ENCODE data around the gene MORC4.

DNA sequence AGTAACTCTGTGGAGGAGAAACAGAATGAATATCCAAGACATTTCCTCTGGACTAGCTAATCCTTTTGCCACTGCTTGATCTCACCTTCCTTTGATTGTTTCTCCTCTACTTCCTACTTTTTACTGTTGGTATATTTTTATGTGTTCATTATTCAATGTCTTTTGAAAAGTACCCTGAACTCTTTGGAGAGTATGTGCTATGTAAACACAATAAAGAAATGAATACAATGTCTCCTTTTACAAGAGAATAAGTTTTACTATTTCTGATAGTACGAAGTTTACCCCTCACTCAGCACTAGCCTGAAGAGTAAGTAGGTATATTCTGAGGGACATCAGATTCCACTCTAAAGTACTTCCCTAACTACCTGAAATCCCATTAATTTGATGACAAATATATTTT lies 59.9 kb downstream of the MORC4 start:
- TF ChIP-seq POLR2A (IDR thresholded peaks at IDR 0.05), result no peak
- TF ChIP-seq, protein P1, sequence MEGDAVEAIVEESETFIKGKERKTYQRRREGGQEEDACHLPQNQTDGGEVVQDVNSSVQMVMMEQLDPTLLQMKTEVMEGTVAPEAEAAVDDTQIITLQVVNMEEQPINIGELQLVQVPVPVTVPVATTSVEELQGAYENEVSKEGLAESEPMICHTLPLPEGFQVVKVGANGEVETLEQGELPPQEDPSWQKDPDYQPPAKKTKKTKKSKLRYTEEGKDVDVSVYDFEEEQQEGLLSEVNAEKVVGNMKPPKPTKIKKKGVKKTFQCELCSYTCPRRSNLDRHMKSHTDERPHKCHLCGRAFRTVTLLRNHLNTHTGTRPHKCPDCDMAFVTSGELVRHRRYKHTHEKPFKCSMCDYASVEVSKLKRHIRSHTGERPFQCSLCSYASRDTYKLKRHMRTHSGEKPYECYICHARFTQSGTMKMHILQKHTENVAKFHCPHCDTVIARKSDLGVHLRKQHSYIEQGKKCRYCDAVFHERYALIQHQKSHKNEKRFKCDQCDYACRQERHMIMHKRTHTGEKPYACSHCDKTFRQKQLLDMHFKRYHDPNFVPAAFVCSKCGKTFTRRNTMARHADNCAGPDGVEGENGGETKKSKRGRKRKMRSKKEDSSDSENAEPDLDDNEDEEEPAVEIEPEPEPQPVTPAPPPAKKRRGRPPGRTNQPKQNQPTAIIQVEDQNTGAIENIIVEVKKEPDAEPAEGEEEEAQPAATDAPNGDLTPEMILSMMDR (IDR thresholded peaks at IDR 0.05), result no peak

All from thyroid gland (tissue), 4 donors.